Measurements from ENCODE around the gene CUL1. TPM values are rescaled to one million over a fixed set of nuclear protein-coding genes. Genes with fewer than 3 reads are reported as not detected.

Gene CUL1
- total and polyA plus RNA-seq, 7 experiments from 2014 or later: 39.0 to 74.0 (median 53.6) TPM

DNA sequence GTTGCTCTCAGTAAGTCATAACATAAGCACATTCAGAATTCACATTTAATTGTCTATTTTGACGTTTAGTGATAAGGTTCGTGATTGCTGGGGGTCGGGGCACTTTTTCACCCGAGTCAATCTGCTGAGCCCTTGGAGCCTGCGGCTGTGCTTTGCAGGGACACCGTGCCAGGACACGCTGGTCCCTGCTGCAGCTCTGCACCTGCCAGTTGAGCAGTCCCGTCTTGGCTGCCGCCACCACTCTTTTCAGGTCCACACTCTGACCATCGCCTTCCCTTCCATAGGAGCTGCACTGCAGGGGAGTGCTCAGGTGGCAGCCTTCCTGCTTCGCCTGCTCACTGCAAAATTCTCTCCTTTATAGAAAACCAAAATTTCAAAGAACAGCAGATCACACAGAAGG lies 36.4 kb downstream of the CUL1 start:
- Mint-ChIP-seq H3K4me1 (peaks cover 19 to 54% (median 40%) of the 10 kb centered on the region in 7 donors), H3K9me3 (no peaks in the 10 kb centered on the region), H3K36me3 (peaks cover 8 to 67% (median 43%) of the 10 kb centered on the region in 5 donors), H3K27ac (peak overlapping the region in 2 of 9 donors; percentile 46 to 70), H3K4me3 (no peak overlapping the region), H3K27me3 (no peaks in the 10 kb centered on the region)
- POLR2A ChIA-PET: no interaction called here
- ATAC-seq (no peak), DNase-seq (no peak)
- intact Hi-C loops (cut with micrococcal nuclease): loop anchor here in 1 of 2 donors (5.0 kb wide), 1 partner anchor 38 kb away; the partner anchor contains the start of gene CUL1
- H3K4me1 ChIP-seq (ENCODE audit: control insufficient read depth in 2 of 2, insufficient read depth in 2 of 2, low read length in 2 of 2): no peaks in the 10 kb centered on the region
- no peaks in the 10 kb centered on the region for H3K27me3 ChIP-seq (ENCODE audit: control insufficient read depth in 2 of 2, insufficient read depth in 2 of 2, low read length in 2 of 2)
- H3K9me3 ChIP-seq (ENCODE audit: control insufficient read depth in 2 of 3, low read length in 3 of 3): no peaks in the 10 kb centered on the region
- CTCF ChIA-PET: no interaction called here
- no peak overlapping the region for H3K4me3 ChIP-seq (ENCODE audit: low read length)
- peaks cover 4 to 71% (median 11%) of the 10 kb centered on the region in 3 experiments for H3K36me3 ChIP-seq (ENCODE audit: control insufficient read depth in 2 of 3, insufficient read depth in 3 of 3, low read length in 3 of 3)
- no peak overlapping the region for H3K27ac ChIP-seq (ENCODE audit: low read depth, low read length)

DNA sequence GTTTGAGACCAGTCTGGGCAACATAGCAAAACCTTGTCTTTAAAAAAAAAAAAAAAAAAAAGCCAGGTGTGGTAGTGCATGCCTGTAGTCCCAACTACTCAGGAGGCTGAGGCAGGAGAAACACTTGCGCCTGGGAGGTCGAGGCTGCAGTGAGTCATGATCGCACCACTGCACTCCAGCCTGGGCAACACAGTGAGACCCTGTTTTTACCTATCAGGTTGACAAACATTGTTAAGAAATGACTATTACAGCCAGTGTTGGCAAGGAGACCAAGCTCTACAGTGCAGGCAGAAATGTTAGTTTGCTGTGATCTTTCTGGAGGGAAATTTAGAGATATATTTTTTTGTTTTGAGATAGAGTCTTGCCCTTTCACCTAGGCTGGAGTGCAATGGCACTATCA lies 37.3 kb downstream of the CUL1 start:
- Histone ChIP-seq H3K4me3 (ENCODE audit: low read length) (no peak overlapping the region), H3K36me3 (ENCODE audit: control insufficient read depth in 2 of 3, insufficient read depth in 3 of 3, low read length in 3 of 3) (peaks cover 4 to 72% (median 15%) of the 10 kb centered on the region in 3 experiments), H3K4me1 (ENCODE audit: control insufficient read depth in 2 of 2, insufficient read depth in 2 of 2, low read length in 2 of 2) (no peaks in the 10 kb centered on the region), H3K27me3 (ENCODE audit: control insufficient read depth in 2 of 2, insufficient read depth in 2 of 2, low read length in 2 of 2) (no peaks in the 10 kb centered on the region), H3K9me3 (ENCODE audit: control insufficient read depth in 2 of 3, low read length in 3 of 3) (no peaks in the 10 kb centered on the region), H3K27ac (ENCODE audit: low read depth, low read length) (no peak overlapping the region)
- DNase-seq (no peak), ATAC-seq (no peak)
- intact Hi-C loops (cut with micrococcal nuclease): loop anchor here in 1 of 2 donors (5.0 kb wide), 1 partner anchor 39 kb away; the partner anchor contains the start of gene CUL1
- Mint-ChIP-seq H3K27me3 (no peaks in the 10 kb centered on the region), H3K4me3 (no peak overlapping the region), H3K36me3 (peaks cover 8 to 69% (median 51%) of the 10 kb centered on the region in 5 donors), H3K9me3 (no peaks in the 10 kb centered on the region), H3K27ac (peak overlapping the region in 3 of 9 donors; percentile 7 to 53 (median 14)), H3K4me1 (peaks cover 19 to 52% (median 43%) of the 10 kb centered on the region in 7 donors)
- CTCF ChIA-PET: no interaction called here
- POLR2A ChIA-PET: interaction anchor here (1.4 kb wide), 1 partner anchor 15 kb away, joined by 3 read pairs; no protein-coding TSS in a partner anchor

DNA sequence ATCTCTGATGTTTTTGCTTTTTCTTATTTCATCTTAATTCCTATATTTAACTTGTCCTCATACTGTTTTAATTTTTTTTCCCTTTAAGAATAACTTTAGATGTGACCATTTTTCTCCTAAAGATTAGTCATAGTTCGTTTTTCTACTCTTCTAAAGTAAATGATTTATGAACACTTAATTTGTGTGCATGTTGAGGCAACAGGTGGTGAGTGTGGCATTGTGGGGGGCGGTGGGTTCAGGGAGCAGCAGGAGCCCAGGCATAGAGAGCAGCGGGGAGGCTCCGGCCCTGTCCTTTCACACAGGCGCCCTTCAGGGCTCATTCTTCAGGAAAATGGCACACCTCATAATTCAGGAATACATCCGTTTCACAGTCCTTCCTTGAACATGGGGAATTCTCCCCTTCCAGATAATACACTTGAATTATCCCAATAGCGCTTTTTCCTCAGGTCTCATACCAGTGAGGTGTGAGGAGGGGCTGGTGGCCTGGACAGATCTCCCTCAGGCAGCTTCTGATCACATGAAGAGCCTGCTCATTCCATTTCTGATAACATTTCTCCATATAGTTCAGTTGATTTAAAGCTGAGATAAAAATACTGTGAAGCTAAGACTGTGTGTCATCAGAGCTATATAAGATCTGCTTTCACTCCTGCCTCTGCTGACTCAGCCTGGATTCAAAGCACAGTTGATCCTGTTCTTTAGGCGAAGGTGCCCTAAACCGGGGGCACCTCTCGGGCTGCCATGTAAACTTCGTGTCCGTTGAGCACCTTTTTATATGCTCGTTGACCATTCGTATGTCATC lies 40.2 kb downstream of the CUL1 start:
- Histone ChIP-seq H3K27ac (ENCODE audit: low read depth, low read length) (no peak overlapping the region), H3K4me1 (ENCODE audit: control insufficient read depth in 2 of 2, insufficient read depth in 2 of 2, low read length in 2 of 2) (no peaks in the 10 kb centered on the region), H3K27me3 (ENCODE audit: control insufficient read depth in 2 of 2, insufficient read depth in 2 of 2, low read length in 2 of 2) (no peaks in the 10 kb centered on the region), H3K9me3 (ENCODE audit: control insufficient read depth in 2 of 3, low read length in 3 of 3) (no peaks in the 10 kb centered on the region), H3K36me3 (ENCODE audit: control insufficient read depth in 2 of 3, insufficient read depth in 3 of 3, low read length in 3 of 3) (peaks cover 0 to 67% (median 7%) of the 10 kb centered on the region in 3 experiments), H3K4me3 (ENCODE audit: low read length) (no peak overlapping the region)
- DNase-seq: no peak
- POLR2A ChIA-PET: no interaction called here
- Mint-ChIP-seq H3K36me3 (peaks cover 14 to 72% (median 53%) of the 10 kb centered on the region in 5 donors), H3K27me3 (no peaks in the 10 kb centered on the region), H3K4me3 (no peak overlapping the region), H3K4me1 (peaks cover 11 to 47% (median 36%) of the 10 kb centered on the region in 7 donors), H3K9me3 (peaks cover 0 to 7% (median 0%) of the 10 kb centered on the region in 11 donors), H3K27ac (peak overlapping the region in 2 of 9 donors; percentile 22 to 55)
- ATAC-seq: no peak
- intact Hi-C loops (cut with micrococcal nuclease): loop anchor here in 1 of 2 donors (5.0 kb wide), 1 partner anchor 42 kb away; the partner anchor contains the start of gene CUL1
- CTCF ChIA-PET: interaction anchor here (0.6 kb wide), 1 partner anchor 21 kb away, joined by 3 read pairs; no protein-coding TSS in a partner anchor

DNA sequence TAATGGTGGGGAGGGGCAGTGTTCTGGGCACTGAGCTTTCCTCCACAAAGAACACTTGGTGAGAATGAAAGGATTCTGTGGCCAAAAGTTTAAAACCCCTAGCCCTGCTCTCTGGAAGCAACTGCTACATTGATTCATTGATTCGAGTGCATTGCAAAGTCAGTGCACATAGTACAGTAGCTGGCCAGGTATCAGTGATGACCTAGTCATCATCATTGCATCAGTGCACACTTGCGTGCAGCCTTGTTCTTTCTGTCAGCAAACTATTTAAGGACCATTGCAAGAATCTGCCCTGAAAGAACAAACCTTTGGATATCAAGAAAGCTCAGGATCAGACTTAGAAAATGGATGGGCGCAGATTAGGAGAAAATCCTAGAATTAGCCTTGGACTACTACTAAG lies 47.4 kb downstream of the CUL1 start:
- ChIA-PET POLR2A (no interaction called here), CTCF (no interaction called here)
- H3K27me3 Mint-ChIP-seq: no peaks in the 10 kb centered on the region
- ATAC-seq (no peak), DNase-seq (no peak)
- Histone ChIP-seq H3K4me3 (ENCODE audit: low read length) (no peak overlapping the region), H3K27me3 (ENCODE audit: control insufficient read depth in 2 of 2, insufficient read depth in 2 of 2, low read length in 2 of 2) (no peaks in the 10 kb centered on the region), H3K27ac (ENCODE audit: low read depth, low read length) (no peak overlapping the region), H3K9me3 (ENCODE audit: control insufficient read depth in 2 of 3, low read length in 3 of 3) (no peaks in the 10 kb centered on the region), H3K4me1 (ENCODE audit: control insufficient read depth in 2 of 2, insufficient read depth in 2 of 2, low read length in 2 of 2) (no peaks in the 10 kb centered on the region), H3K36me3 (ENCODE audit: control insufficient read depth in 2 of 3, insufficient read depth in 3 of 3, low read length in 3 of 3) (peaks cover 0 to 22% (median 0%) of the 10 kb centered on the region in 3 experiments)
- peaks cover 6 to 58% (median 44%) of the 10 kb centered on the region in 5 donors for H3K36me3 Mint-ChIP-seq
- peak overlapping the region in 2 of 9 donors; percentile 38 to 74 for H3K27ac Mint-ChIP-seq
- intact Hi-C loops (cut with micrococcal nuclease): no loop called here
- H3K4me3 Mint-ChIP-seq: no peak overlapping the region
- H3K4me1 Mint-ChIP-seq: peaks cover 6 to 55% (median 44%) of the 10 kb centered on the region in 7 donors
- H3K9me3 Mint-ChIP-seq: peaks cover 0 to 10% (median 0%) of the 10 kb centered on the region in 11 donors

DNA sequence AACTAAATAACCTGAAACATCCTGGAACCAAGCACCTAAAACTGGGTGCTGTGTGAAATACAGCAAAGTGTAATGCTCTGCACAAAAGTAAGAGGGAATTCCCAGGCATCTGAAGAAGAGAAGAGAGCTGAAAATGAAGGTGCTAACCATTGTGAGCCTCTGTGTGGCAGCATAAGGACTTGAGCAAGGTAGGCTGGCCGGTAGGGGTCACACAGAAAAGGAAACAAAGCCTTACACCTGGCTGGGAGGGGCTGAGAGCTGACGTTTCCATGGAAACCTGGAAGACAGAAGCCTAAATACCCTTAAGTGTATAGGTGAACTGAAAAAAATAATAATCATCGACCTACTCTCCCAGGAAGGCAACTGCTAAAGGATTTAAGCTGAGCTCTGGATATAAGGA lies 48.6 kb downstream of the CUL1 start:
- H3K36me3 Mint-ChIP-seq: peaks cover under 1 to 50% (median 38%) of the 10 kb centered on the region in 5 donors
- H3K4me3 Mint-ChIP-seq: no peak overlapping the region
- peak overlapping the region in 4 of 9 donors; percentile 3 to 55 (median 46) for H3K27ac Mint-ChIP-seq
- POLR2A ChIA-PET: interaction anchor here (0.6 to 1.7 kb wide), 2 partner anchors 47 to 49 kb away, joined by 3 to 4 read pairs; no protein-coding TSS in a partner anchor
- peaks cover 6 to 57% (median 45%) of the 10 kb centered on the region in 7 donors for H3K4me1 Mint-ChIP-seq
- Histone ChIP-seq H3K4me3 (ENCODE audit: low read length) (no peak overlapping the region), H3K27ac (ENCODE audit: low read depth, low read length) (no peak overlapping the region), H3K36me3 (ENCODE audit: control insufficient read depth in 2 of 3, insufficient read depth in 3 of 3, low read length in 3 of 3) (peaks cover 0 to 12% (median 0%) of the 10 kb centered on the region in 3 experiments), H3K4me1 (ENCODE audit: control insufficient read depth in 2 of 2, insufficient read depth in 2 of 2, low read length in 2 of 2) (no peaks in the 10 kb centered on the region), H3K9me3 (ENCODE audit: control insufficient read depth in 2 of 3, low read length in 3 of 3) (no peaks in the 10 kb centered on the region), H3K27me3 (ENCODE audit: control insufficient read depth in 2 of 2, insufficient read depth in 2 of 2, low read length in 2 of 2) (no peaks in the 10 kb centered on the region)
- H3K9me3 Mint-ChIP-seq: peaks cover 0 to 5% (median 0%) of the 10 kb centered on the region in 11 donors
- ATAC-seq: peak; percentile 38
- H3K27me3 Mint-ChIP-seq: no peaks in the 10 kb centered on the region
- CTCF ChIA-PET: interaction anchor here (0.6 kb wide), 1 partner anchor 15 kb away, joined by 3 read pairs; no protein-coding TSS in a partner anchor
- no peak for DNase-seq
- intact Hi-C loops (cut with micrococcal nuclease): no loop called here

DNA sequence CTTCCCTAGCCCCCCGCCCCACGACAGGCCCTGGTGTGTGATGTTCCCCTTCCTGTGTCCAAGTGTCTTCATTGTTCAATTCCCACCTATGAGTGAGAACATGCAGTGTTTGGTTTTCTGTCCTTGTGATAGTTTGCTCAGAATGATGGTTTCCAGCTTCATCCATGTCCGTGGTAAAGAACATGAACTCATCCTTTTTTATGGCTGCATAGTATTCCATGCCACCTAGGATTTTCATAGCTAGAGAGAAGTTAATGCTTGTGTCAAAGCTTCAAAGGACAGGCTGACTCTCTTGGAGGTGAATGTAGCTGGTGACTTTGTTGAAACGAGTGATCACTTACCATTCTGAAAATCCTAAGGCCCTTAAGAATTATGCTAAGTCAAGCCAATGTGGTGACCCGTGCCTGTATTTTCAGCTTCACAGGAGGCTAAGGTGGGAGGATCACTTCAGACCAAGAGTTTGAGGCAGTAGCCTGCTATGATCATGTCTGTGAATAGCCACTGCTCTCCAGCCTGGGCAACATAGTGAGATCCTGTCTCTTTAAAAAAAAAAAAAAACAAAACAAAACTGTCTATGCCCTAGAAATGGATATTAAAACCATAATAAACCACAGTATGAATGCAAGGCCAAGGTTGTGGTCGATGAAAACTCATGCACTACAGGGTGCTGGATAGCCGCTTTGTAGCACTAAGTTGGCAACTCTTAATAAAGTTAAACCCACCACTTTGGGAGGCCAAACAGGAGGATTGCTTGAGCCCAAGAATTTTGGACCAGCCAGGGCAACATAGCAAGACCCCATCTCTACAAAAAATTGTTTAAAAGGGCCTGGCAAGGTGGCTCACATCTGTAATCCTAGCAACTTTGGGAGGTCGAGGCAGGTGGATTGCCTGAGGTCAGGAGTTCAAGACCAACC lies 52.0 kb downstream of the CUL1 start:
- ATAC-seq: no peak
- CTCF ChIA-PET: no interaction called here
- intact Hi-C loops (cut with micrococcal nuclease): no loop called here
- Mint-ChIP-seq H3K27me3 (no peaks in the 10 kb centered on the region), H3K4me1 (peaks cover 14 to 49% (median 34%) of the 10 kb centered on the region in 7 donors), H3K36me3 (peaks cover 0 to 31% (median 20%) of the 10 kb centered on the region in 5 donors), H3K4me3 (no peak overlapping the region), H3K9me3 (peaks cover 0 to 5% (median 0%) of the 10 kb centered on the region in 11 donors), H3K27ac (peak overlapping the region in 1 of 9 donors; percentile 17)
- no peaks in the 10 kb centered on the region for H3K4me1 ChIP-seq (ENCODE audit: control insufficient read depth in 2 of 2, insufficient read depth in 2 of 2, low read length in 2 of 2)
- no peak overlapping the region for H3K27ac ChIP-seq (ENCODE audit: low read depth, low read length)
- H3K4me3 ChIP-seq (ENCODE audit: low read length): no peak overlapping the region
- H3K27me3 ChIP-seq (ENCODE audit: control insufficient read depth in 2 of 2, insufficient read depth in 2 of 2, low read length in 2 of 2): no peaks in the 10 kb centered on the region
- no peaks in the 10 kb centered on the region for H3K9me3 ChIP-seq (ENCODE audit: control insufficient read depth in 2 of 3, low read length in 3 of 3)
- no peak for DNase-seq
- H3K36me3 ChIP-seq (ENCODE audit: control insufficient read depth in 2 of 3, insufficient read depth in 3 of 3, low read length in 3 of 3): peaks cover 0 to 14% (median 0%) of the 10 kb centered on the region in 3 experiments
- POLR2A ChIA-PET: no interaction called here

Data from naive thymus-derived CD4-positive, alpha-beta T cell (primary cell).